Stromal cell of bone marrow (primary cell): ENCODE data around the gene ZFTA.
A peak's percentile ranks its signal among the peaks of the same experiment; 100 is the strongest.
"Not testable (repeated sequence)": the region's sequence is repeated elsewhere in the genome, so short reads cannot be mapped to it uniquely, and the experiment has no call there.

Source experiments
- DNase-seq: peaks from one replicate; pipeline ENCODE4 v3.0.0-alpha.2; 2012; ENCODE audit warnings: low read depth

ZFTA gene

GRCh38 chr11:63775191-63775590 is 6.6 kb upstream of the ZFTA start:
- no peak for DNase-seq

GRCh38 chr11:63771741-63772318 is 3.3 kb upstream of the ZFTA start:
- not testable (repeated sequence) for DNase-seq

- no peak for DNase-seq
Measured at GRCh38 chr11:63770763-63771162, 2.2 kb upstream of the ZFTA start.

- no peak for DNase-seq
Measured at GRCh38 chr11:63769714-63770455, 1.3 kb upstream of the ZFTA start.

GRCh38 chr11:63769042-63769713 is 603 bp upstream of the ZFTA start:
- DNase-seq = no peak

- DNase-seq = peak; percentile 72
Measured at GRCh38 chr11:63767565-63768236, 874 bp downstream of the ZFTA start.

GRCh38 chr11:63767267-63767564 is 1.4 kb downstream of the ZFTA start:
- DNase-seq = no peak

GRCh38 chr11:63766531-63767235 is 1.9 kb downstream of the ZFTA start:
- no peak for DNase-seq

GRCh38 chr11:63765688-63766241 is 2.8 kb downstream of the ZFTA start:
- no peak for DNase-seq

GRCh38 chr11:63764679-63765647 is 3.6 kb downstream of the ZFTA start:
- DNase-seq = no peak

- no peak for DNase-seq
Measured at GRCh38 chr11:63764340-63764678, 4.3 kb downstream of the ZFTA start.

GRCh38 chr11:63763496-63764339 is 4.9 kb downstream of the ZFTA start:
- DNase-seq = no peak

GRCh38 chr11:63762654-63763495 is 5.7 kb downstream of the ZFTA start:
- no peak for DNase-seq

GRCh38 chr11:63761931-63762653 is 6.5 kb downstream of the ZFTA start:
- no peak for DNase-seq

- no peak for DNase-seq
Measured at GRCh38 chr11:63761188-63761587, 7.4 kb downstream of the ZFTA start.

GRCh38 chr11:63760487-63761079 is 8.0 kb downstream of the ZFTA start:
- no peak for DNase-seq

GRCh38 chr11:63756919-63757761 is 11.4 kb downstream of the ZFTA start:
- no peak for DNase-seq
